ENCODE data around the gene LCN12. TPM values are rescaled to one million over a fixed set of nuclear protein-coding genes. Genes with fewer than 3 reads are reported as not detected.
"Not testable (repeated sequence)": the region's sequence is repeated elsewhere in the genome, so short reads cannot be mapped to it uniquely, and the experiment has no call there.

LCN12 gene
- total RNA-seq, 1 donor from 2014 or later = 20.7 TPM

DNA sequence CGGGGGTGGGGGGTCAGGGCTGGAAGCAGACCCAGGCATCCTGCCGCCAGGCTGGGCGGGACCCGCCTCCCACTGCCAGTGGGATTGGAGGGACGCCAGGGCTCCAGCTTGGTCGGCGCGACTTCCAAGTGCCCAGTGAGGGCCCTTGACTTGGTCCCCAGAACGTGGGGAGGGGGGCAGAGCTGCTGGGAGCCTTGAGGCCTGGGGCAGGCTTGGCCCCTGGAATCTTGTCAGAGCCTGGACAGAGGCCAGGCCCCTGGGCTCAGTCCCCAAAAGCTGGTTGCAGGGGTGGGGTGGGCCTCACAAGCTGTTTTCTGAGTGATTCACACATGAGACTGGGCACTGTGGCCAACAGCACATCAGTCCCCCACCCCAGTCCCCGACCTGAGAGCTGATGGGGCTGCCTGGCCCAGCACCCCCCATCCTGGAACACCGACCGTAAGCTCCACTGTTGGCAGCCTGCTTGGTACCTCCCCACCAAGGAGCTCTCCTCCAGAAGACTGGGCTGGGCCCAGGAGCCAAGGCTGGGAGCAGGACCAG lies 43.8 kb downstream of the LCN12 start:
- intact Hi-C loops (cut with DNase I) = no loop called here
- no peak for DNase-seq (ENCODE audit: low spot score)

DNA sequence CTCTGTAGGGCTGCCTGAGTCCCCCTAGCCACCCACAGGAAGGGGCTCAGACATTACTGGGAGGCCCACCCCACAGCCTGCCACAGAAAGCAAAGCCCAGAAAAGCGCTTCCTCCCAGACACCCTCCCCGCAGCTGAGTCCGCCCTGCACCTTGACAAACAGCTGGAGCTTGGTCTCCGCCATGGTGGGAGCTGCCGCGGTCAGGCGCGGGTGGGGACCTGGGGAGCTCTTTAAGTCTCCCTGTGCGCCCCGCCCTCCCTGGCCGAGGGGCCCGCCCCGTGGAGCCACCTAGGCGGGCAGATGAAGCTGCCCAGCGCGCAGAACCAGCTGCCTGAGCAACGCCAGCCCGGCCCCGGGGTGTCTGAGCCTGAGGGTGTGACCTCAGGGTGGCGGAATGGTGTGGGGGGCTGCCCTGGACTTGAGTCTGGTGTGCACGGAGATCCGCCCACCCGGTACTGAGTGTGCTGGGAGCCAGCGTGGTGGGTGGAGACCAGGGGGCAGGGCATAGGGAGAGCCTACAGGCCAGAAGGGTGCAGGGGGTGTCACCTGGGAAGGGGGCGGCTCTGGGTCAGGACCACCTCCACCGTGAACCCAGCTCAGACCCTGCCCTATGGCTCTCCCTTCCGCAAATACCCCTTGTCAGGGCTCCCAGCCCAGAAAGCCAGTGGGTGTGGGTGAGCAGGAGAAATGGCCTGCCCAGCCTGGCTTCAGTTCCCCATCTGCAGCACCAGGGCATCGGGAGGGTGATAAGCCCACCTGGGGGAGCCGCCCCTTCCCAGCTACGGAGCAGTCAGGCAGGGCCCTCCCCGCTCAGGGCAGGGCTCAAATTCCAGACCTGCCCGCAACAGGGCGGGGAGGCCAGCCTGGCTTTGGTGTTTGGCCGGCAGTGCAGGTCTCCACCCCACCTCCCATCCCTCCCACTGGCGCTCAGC lies 44.6 kb downstream of the LCN12 start, which contains the start of gene CLIC3:
CLIC3 (minus strand) TSS at position 208 of the 932 bp plus-strand sequence; CDS start at position 183, 25 bp downstream.
- intact Hi-C loops (cut with DNase I) = no loop called here
- DNase-seq (ENCODE audit: low spot score) = no peak

- DNase-seq (ENCODE audit: low spot score) = no peak
- intact Hi-C loops (cut with DNase I) = no loop called here
Measured at GRCh38 chr9:136997371-136997770, 45.3 kb downstream of the LCN12 start.

- no peak for DNase-seq (ENCODE audit: low spot score)
- intact Hi-C loops (cut with DNase I) = no loop called here
Measured at GRCh38 chr9:136997830-136998234, 45.8 kb downstream of the LCN12 start.

- no peak for DNase-seq (ENCODE audit: low spot score)
- intact Hi-C loops (cut with DNase I) = no loop called here
Measured at GRCh38 chr9:137000177-137000930, 48.3 kb downstream of the LCN12 start.

GRCh38 chr9:137001857-137002645 lies 50.0 kb downstream of the LCN12 start:
- no peak for DNase-seq (ENCODE audit: low spot score)
- intact Hi-C loops (cut with DNase I) = no loop called here

DNA sequence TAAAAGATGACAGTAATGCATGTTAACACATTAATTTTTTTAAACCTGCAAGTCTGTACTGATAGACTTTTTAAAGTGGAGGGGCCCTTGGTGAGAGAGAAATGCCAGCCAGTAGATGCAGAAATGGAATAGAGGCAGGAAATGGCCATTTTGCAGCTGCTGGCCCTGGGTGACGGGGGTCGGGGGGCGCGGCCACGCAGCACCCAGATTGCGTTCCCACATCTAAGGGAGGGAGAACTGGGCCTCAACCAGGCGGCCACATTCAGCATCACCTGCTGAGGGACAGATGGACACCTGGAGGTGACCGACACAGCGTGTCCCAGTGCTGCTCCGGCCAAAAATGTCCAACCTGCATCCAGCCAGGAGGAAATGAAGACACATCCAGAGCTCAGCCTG lies 50.6 kb downstream of the LCN12 start:
- intact Hi-C loops (cut with DNase I) = no loop called here
- DNase-seq (ENCODE audit: low spot score) = no peak

DNA sequence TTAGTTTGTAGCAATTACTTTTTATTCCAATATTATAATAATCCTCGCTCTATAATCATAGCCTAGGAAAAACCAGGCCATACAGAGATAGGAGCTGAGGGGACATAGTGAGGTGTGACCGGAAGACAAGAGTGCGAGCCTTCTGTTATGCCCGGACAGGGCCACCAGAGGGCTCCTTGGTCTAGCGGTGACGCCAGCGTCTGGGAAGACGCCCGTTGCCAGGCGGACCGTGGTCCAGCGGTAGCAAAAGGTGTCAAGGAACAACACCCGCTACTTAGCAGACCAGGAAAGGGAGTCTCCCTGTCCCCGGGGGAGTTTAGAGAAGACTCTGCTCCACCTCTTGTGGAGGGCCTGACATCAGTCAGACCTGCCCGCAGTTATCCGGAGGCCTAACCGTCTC lies 52.2 kb downstream of the LCN12 start:
- DNase-seq (ENCODE audit: low spot score); intact Hi-C loops (cut with DNase I): not testable (repeated sequence)

Other genes with a start within 250 kb of the LCN12 start
- 28.3 TPM for gene DIPK1B, start 239.7 kb upstream of the LCN12 start, total RNA-seq
- 3.3 TPM for gene LCN10, start 209.3 kb upstream of the LCN12 start, total RNA-seq
- 4.5 TPM for gene LCN6, start 203.7 kb upstream of the LCN12 start, total RNA-seq
- not detected for gene LCN8, start 194.0 kb upstream of the LCN12 start, total RNA-seq
- not detected for gene LCN15, start 187.8 kb upstream of the LCN12 start, total RNA-seq
- gene TMEM141, start 160.9 kb upstream of the LCN12 start, total RNA-seq = 62.5 TPM
- gene CCDC183, start 155.9 kb upstream of the LCN12 start, total RNA-seq = 1.6 TPM
- 66.4 TPM for gene RABL6, start 144.3 kb upstream of the LCN12 start, total RNA-seq
- gene AJM1, start 109.8 kb upstream of the LCN12 start, total RNA-seq = 8.6 TPM
- 296 TPM for gene PHPT1, start 102.9 kb upstream of the LCN12 start, total RNA-seq
- gene MAMDC4, start 99.9 kb upstream of the LCN12 start, total RNA-seq = 11.0 TPM
- gene EDF1, start 86.0 kb upstream of the LCN12 start, total RNA-seq = 293 TPM
- 10.2 TPM for gene TRAF2, start 65.8 kb upstream of the LCN12 start, total RNA-seq
- 162 TPM for gene FBXW5, start 7.5 kb upstream of the LCN12 start, total RNA-seq
- 3.4 TPM for gene C8G, start 7.0 kb upstream of the LCN12 start, total RNA-seq
- 1,323 TPM for gene PTGDS, start 25.2 kb downstream of the LCN12 start, total RNA-seq
- 5.9 TPM for gene LCNL1, start 30.7 kb downstream of the LCN12 start, total RNA-seq
- gene PAXX, start 40.1 kb downstream of the LCN12 start, total RNA-seq = 26.0 TPM
- 12.9 TPM for gene CLIC3, start 44.3 kb downstream of the LCN12 start, total RNA-seq
- gene ABCA2, start 76.0 kb downstream of the LCN12 start, total RNA-seq = 41.5 TPM
- 0.22 TPM for gene FUT7, start 79.8 kb downstream of the LCN12 start, total RNA-seq
- 96.4 TPM for gene NPDC1, start 93.9 kb downstream of the LCN12 start, total RNA-seq
- 0.92 TPM for gene ENTPD2, start 101.8 kb downstream of the LCN12 start, total RNA-seq
- 0.11 TPM for gene SAPCD2, start 118.3 kb downstream of the LCN12 start, total RNA-seq
- gene UAP1L1, start 125.2 kb downstream of the LCN12 start, total RNA-seq = 6.5 TPM
- gene MAN1B1, start 134.7 kb downstream of the LCN12 start, total RNA-seq = 27.2 TPM
- gene DPP7, start 162.5 kb downstream of the LCN12 start, total RNA-seq = 150 TPM
- not detected for gene GRIN1, start 186.9 kb downstream of the LCN12 start, total RNA-seq
- gene LRRC26, start 217.8 kb downstream of the LCN12 start, total RNA-seq = not detected
- not detected for gene TMEM210, start 219.8 kb downstream of the LCN12 start, total RNA-seq
- 32.5 TPM for gene ANAPC2, start 236.3 kb downstream of the LCN12 start, total RNA-seq
- 59.5 TPM for gene SSNA1, start 236.4 kb downstream of the LCN12 start, total RNA-seq
- gene TPRN, start 248.5 kb downstream of the LCN12 start, total RNA-seq = 13.5 TPM

All from cardiac septum (tissue), 1 donor.